T-helper 17 cell (primary cell): ENCODE results near the gene LRMDA. TPM values are rescaled to one million over a fixed set of nuclear protein-coding genes. Genes with fewer than 3 reads are reported as not detected.

Experiments
- ATAC-seq: fragments of 150-1000 bp; cut with Tn5 transposase; 2 replicates; pipeline ENCODE4 v1.10.0; 2021; ENCODE audit warnings: mild to moderate bottlenecking, moderate library complexity
- DNase-seq, 3 donors: peaks; one replicate each; pipeline versions ENCODE4 v3.0.0 to v3.0.0-alpha.2; 2020 to 2021
- H3K9me3 ChIP-seq: one replicate; pipeline ENCODE4 v1.7.0; 2013; ENCODE audit warnings: low read length, mild to moderate bottlenecking; ENCODE audit not compliant: control insufficient read depth, poor library complexity, severe bottlenecking
- H3K27ac Mint-ChIP-seq: one replicate; pipeline ENCODE4 v1.8.0; 2022; ENCODE audit warnings: mild to moderate bottlenecking, moderate library complexity, mixed read lengths
- H3K27me3 Mint-ChIP-seq: one replicate; pipeline ENCODE4 v1.8.0; 2022; ENCODE audit warnings: mixed read lengths
- H3K36me3 Mint-ChIP-seq: one replicate; pipeline ENCODE4 v1.8.0; 2022; ENCODE audit warnings: low read depth, mixed read lengths
- H3K4me1 Mint-ChIP-seq: one replicate; pipeline ENCODE4 v1.8.0; 2022; ENCODE audit warnings: mild to moderate bottlenecking, mixed read lengths
- H3K4me3 Mint-ChIP-seq: one replicate; pipeline ENCODE4 v1.8.0; 2022; ENCODE audit warnings: mild to moderate bottlenecking, moderate library complexity, mixed read lengths
- total RNA-seq, 4 donors: library from RNA in 2 of 4; stranded (reverse) in 2 of 4; gene quantifications; one replicate each; pipeline ENCODE4 v1.2.3 and lab custom pipeline; 2022 to 2026

LRMDA gene
- total RNA-seq, 2 donors from 2014 or later: not detected

DNA sequence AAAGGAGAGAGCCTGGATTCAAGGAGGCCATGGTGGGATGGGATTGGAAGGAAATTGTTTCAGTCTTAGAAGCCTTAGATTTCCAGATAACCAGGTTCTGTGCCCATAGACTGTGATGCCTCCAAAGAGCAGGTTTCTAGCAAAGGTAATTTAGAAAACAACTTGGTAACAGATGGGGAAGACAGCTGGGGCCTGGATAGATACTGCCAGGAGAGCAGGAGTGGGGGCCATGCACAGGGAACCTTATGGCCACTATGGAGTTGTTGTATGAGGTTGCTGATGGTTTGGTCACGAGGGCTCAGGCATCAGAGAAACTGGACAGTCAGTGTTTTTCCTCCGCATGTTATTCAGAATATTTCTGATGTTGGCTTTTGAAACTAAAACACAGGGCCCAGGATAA lies 901.9 kb downstream of the LRMDA start:
- ATAC-seq (no peak), DNase-seq (no peak)
- H3K9me3 ChIP-seq: no peaks in the 10 kb centered on the region
- Mint-ChIP-seq H3K27ac (no peak overlapping the region), H3K4me1 (no peaks in the 10 kb centered on the region), H3K4me3 (no peak overlapping the region), H3K36me3 (no peaks in the 10 kb centered on the region), H3K27me3 (no peaks in the 10 kb centered on the region)

DNA sequence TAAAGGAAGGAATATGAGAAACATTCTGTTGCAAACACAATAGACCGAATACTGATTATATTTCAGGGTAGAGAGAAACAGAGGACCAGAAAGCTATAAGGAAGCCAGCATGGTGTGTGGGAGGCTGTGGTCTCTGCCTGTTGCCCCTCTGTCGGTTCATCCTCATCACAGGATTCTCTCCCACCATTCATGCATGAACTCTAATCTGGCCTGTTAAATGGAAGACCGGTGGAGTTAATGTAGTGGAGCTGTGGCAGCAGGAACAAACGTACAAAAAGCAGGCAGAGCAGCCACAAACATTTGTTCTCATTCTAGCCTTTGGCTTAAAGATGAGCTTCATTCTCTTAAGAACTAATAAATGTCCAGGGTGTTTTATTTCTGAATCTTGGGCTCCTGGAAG lies 902.4 kb downstream of the LRMDA start:
- H3K36me3 Mint-ChIP-seq: no peaks in the 10 kb centered on the region
- H3K4me3 Mint-ChIP-seq: no peak overlapping the region
- no peaks in the 10 kb centered on the region for H3K4me1 Mint-ChIP-seq
- no peaks in the 10 kb centered on the region for H3K27me3 Mint-ChIP-seq
- H3K27ac Mint-ChIP-seq: no peak overlapping the region
- no peaks in the 10 kb centered on the region for H3K9me3 ChIP-seq
- ATAC-seq: no peak
- DNase-seq: no peak

DNA sequence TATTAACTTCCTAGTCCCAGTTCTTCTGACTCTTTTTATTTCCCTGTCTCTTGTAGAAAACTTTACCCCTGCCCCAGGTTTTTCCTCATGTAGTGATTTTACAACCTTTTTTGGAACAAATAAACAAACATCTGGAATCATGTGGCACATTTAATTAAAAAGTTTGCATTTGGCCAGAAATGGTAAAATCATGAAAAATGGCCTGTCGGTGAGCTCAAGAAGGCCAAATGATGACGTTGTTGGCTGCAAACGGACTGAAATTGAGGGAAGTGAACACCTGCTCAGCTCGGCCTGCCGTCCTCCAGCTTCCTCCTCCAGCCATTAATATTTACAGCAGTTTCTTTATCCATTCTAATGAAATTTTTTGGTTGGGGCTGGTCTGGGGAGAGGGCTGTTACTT lies 902.8 kb downstream of the LRMDA start:
- Mint-ChIP-seq H3K27me3 (no peaks in the 10 kb centered on the region), H3K27ac (no peak overlapping the region), H3K4me3 (no peak overlapping the region), H3K36me3 (no peaks in the 10 kb centered on the region), H3K4me1 (no peaks in the 10 kb centered on the region)
- no peak for DNase-seq
- H3K9me3 ChIP-seq: no peaks in the 10 kb centered on the region
- ATAC-seq: no peak

DNA sequence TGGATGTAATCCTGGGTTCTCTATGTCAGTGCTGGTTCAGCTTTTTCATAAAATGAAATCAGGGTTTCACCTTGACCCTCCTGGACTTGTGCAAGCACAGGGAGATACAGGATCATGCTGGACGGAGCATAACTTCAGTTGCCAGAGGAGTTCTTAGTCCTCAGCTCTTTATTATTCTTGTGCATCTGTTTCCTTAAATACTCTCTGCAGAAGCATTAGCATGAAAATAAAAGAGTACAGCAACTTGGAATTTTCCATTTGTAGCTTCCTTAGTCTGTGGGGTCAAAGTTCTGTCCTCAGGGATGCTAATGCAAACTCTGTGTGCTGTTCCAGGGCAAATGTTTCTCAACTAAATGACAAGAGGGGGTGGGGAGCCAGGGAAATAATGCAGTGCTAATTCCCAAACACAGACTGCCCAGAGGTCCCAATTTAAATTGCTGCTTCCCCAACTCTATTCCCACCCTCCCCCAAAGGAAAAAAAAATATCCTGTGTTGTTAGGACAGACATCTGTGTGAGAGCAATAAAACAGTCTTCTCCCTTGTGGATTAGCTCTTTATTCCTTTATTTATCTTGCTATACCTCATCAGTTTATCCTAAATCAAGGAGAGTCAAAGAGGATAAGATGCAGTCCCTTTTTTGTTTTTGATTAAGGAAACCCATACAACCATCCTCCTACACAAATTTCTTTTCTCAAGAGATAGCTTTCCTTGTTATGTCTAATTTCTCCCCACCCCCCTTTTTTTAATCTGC lies 905.0 kb downstream of the LRMDA start:
- ATAC-seq (no peak), DNase-seq (no peak)
- H3K9me3 ChIP-seq: no peaks in the 10 kb centered on the region
- no peaks in the 10 kb centered on the region for H3K36me3 Mint-ChIP-seq
- no peaks in the 10 kb centered on the region for H3K27me3 Mint-ChIP-seq
- H3K27ac Mint-ChIP-seq: no peak overlapping the region
- H3K4me3 Mint-ChIP-seq: no peak overlapping the region
- no peaks in the 10 kb centered on the region for H3K4me1 Mint-ChIP-seq

DNA sequence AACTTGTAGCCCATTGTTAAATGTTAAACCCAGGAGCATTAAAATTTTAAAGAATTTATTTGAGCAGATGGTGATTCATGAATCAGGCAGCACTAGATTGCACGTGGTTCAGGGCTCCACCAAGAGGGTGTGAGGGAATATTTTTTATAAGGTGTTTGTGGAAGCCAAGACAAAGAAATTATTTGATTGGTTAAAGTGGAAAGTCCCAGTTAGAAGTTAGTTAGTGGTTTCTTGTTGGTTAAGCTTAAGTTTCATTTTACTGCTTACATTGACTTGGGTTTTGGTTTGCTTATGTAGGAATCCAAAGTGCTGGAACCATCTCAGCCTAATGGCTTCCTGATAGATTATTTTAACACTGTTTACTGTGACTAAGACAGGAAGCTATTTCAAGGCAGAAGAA lies 906.2 kb downstream of the LRMDA start:
- no peaks in the 10 kb centered on the region for H3K4me1 Mint-ChIP-seq
- no peaks in the 10 kb centered on the region for H3K27me3 Mint-ChIP-seq
- ATAC-seq (no peak), DNase-seq (no peak)
- H3K9me3 ChIP-seq: no peaks in the 10 kb centered on the region
- no peaks in the 10 kb centered on the region for H3K36me3 Mint-ChIP-seq
- no peak overlapping the region for H3K4me3 Mint-ChIP-seq
- H3K27ac Mint-ChIP-seq: no peak overlapping the region

DNA sequence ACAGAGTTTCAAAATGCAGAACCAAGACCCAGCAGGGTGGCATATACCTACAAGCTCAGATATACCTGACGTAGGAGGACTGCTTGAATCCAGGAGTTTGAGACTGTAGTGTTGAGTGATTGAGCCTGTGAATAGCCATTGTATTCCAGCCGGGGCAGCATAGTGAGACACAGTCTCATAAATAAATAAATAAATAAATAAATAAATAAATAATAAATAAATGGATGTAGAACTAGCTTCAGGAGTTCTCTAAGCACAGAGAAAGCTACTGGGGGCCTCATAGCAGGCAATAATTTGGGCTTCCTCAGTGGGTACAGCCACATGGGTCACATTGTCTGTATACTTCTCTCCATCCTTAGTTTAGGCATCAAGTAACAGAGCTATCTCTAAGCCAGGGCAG lies 906.8 kb downstream of the LRMDA start:
- ATAC-seq: no peak
- no peaks in the 10 kb centered on the region for H3K9me3 ChIP-seq
- Mint-ChIP-seq H3K27me3 (no peaks in the 10 kb centered on the region), H3K27ac (no peak overlapping the region), H3K4me1 (no peaks in the 10 kb centered on the region), H3K4me3 (no peak overlapping the region), H3K36me3 (no peaks in the 10 kb centered on the region)
- DNase-seq: no peak

DNA sequence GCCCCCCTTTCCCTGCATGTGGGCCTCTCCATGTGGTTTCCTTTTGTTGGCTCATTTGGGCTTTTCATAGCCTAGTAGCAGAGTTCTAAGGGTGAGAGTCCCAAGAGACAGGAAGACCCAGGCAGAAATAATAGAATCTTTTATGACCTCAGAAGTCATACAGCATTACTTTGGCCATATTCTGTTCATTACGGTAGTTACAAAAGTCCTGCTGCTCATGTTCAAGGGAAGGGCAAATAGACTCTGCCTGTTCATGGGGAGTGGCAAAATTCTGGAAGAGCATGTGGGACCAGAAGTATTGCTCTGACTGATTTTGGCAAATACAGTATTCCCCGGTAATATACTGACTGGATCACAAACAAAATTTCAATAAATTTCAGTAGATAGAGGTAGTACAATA lies 910.3 kb downstream of the LRMDA start:
- H3K4me1 Mint-ChIP-seq: no peaks in the 10 kb centered on the region
- H3K36me3 Mint-ChIP-seq: no peaks in the 10 kb centered on the region
- H3K4me3 Mint-ChIP-seq: no peak overlapping the region
- no peak overlapping the region for H3K27ac Mint-ChIP-seq
- H3K9me3 ChIP-seq: no peaks in the 10 kb centered on the region
- no peak for DNase-seq
- no peaks in the 10 kb centered on the region for H3K27me3 Mint-ChIP-seq
- no peak for ATAC-seq

DNA sequence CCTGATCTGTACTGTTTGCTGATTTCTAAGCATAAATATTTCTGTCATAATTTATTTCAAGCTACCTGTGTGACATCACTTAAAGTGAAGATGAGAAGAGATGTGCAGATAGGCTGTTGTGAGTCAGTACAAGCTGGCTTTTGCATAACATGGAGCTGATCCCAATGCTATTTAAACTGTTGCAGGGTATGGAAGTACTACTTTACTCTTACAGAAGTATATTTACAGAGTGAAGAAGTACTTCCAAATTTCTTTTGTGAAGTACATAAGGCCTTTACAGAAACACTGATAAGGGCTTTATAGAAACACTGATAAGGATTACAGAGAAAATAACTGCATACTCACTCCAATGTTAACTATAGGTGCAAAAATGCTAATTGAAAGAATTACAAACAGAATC lies 911.6 kb downstream of the LRMDA start:
- H3K4me3 Mint-ChIP-seq: no peak overlapping the region
- no peak overlapping the region for H3K27ac Mint-ChIP-seq
- DNase-seq: no peak
- no peaks in the 10 kb centered on the region for H3K27me3 Mint-ChIP-seq
- H3K36me3 Mint-ChIP-seq: no peaks in the 10 kb centered on the region
- no peaks in the 10 kb centered on the region for H3K4me1 Mint-ChIP-seq
- ATAC-seq: no peak
- no peaks in the 10 kb centered on the region for H3K9me3 ChIP-seq

DNA sequence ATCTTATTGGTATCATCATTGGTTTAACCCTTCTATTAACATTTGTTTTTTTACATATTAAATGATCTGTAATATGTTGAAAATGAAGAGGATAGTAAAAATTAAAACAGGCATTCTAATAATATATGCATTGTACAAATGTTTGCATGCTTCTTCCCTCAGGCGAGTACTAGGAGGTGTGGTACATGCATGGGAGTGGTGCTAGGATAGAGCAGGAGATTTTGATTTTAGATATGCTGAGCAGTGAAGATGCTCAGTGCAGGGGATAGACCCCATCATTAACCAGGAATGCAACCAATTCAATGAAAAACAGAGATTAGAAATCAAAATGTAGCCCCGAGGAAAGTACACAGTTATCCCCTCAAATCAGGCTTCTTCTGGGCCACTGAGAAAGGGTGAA lies 916.4 kb downstream of the LRMDA start:
- Mint-ChIP-seq H3K4me1 (no peaks in the 10 kb centered on the region), H3K27ac (no peak overlapping the region), H3K4me3 (no peak overlapping the region), H3K27me3 (no peaks in the 10 kb centered on the region), H3K36me3 (no peaks in the 10 kb centered on the region)
- no peaks in the 10 kb centered on the region for H3K9me3 ChIP-seq
- no peak for DNase-seq
- no peak for ATAC-seq

DNA sequence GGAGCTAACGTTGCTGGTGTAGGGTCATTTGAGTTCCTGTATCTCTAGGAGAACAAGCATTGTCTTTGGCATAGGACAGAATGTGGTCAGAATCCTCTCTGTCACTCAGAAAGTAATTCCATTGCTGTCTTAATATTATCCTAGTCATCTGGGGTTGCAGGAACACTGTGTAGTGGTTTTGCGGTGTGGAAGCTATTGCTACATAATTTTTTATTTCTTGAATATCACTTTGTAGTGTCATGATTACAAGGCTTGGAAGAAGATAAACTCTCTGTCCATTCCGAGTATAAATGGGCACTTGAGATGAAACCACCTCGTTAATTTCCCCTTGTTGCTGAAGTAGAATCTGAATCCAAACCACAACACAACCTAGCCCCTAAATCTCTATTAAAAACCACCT lies 919.2 kb downstream of the LRMDA start:
- ATAC-seq: no peak

DNA sequence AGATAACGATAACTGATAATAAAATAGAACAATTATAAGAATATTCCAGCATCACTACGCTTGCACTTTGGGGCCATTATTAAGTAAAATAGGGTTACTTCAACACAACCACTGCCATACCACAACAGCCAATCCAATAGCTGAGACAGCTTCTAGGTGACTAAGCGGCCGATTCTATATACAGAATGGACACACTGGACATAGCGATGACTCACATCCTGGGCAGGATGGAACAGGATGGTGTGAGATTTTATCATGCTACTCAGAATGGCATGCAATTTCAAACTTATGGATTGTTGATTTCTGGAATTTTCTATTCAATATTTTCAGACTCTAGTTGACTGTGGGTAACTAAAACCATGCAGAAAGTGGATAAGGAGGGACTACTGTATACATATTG lies 920.9 kb downstream of the LRMDA start:
- no peak for DNase-seq
- H3K36me3 Mint-ChIP-seq: no peaks in the 10 kb centered on the region
- no peak overlapping the region for H3K4me3 Mint-ChIP-seq
- no peaks in the 10 kb centered on the region for H3K9me3 ChIP-seq
- ATAC-seq: no peak
- H3K4me1 Mint-ChIP-seq: no peaks in the 10 kb centered on the region
- no peaks in the 10 kb centered on the region for H3K27me3 Mint-ChIP-seq
- H3K27ac Mint-ChIP-seq: no peak overlapping the region

More for the DNA sequence above, 919.2 kb downstream of the LRMDA start:
- DNase-seq: no peak
- H3K36me3 Mint-ChIP-seq: no peaks in the 10 kb centered on the region
- H3K27me3 Mint-ChIP-seq: no peaks in the 10 kb centered on the region
- H3K27ac Mint-ChIP-seq: no peak overlapping the region
- no peak overlapping the region for H3K4me3 Mint-ChIP-seq
- H3K9me3 ChIP-seq: no peaks in the 10 kb centered on the region
- no peaks in the 10 kb centered on the region for H3K4me1 Mint-ChIP-seq

DNA sequence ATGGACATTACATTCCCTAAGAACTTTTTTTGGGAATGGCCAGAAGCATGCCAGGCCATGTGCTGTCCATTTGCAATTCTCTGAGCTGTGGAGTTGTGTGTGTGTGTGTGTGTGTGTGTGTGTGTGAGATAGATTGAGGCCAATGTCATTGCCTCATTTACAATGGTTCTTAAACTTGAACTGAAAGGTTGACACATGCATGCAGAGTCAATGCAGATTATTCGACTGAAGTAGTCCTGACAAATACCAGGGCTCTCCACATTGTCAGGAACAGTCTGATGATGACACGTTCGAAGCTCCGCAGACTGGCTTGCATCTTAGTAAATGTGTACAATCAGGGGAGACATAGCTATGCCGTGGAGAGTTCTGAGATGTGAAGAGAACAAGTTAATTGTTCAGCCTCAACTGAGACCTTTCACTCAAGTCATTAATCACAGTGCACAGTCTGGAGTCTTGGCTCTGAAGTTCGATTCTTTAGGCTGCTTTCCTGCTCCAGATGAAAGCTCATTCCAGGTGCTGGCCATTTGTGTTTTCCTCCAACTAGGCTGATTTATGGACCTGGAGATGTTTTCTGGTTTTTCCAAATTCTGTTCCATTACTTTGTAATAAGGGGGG lies 921.9 kb downstream of the LRMDA start:
- no peaks in the 10 kb centered on the region for H3K36me3 Mint-ChIP-seq
- H3K27me3 Mint-ChIP-seq: no peaks in the 10 kb centered on the region
- ATAC-seq: no peak
- no peak for DNase-seq
- no peak overlapping the region for H3K27ac Mint-ChIP-seq
- no peak overlapping the region for H3K4me3 Mint-ChIP-seq
- no peaks in the 10 kb centered on the region for H3K9me3 ChIP-seq
- H3K4me1 Mint-ChIP-seq: no peaks in the 10 kb centered on the region

DNA sequence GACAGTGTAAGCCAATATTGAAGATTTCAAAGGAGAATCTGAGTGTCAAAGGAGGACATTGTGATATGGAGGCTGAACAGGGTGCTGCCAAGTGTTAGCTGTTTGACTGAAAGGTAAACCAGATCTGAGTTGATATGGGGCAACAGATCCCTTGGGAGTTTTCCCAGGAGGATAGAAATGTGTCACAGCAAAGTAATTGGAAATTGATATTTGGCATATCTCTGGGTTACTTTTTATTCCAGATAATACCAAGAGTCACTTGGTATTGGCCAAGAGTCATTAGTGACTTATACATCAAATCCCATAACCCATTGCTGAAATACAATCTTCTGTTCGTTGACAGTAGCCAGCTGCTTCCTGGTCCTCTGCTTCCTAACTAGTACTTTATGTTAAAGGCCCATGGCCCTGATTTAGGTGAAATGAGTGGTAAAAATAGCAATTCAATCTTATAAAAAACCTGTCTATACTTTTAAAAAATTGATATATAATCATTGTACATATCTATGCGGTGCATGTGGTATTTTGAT lies 922.9 kb downstream of the LRMDA start:
- Mint-ChIP-seq H3K36me3 (no peaks in the 10 kb centered on the region), H3K4me3 (no peak overlapping the region), H3K4me1 (no peaks in the 10 kb centered on the region), H3K27ac (no peak overlapping the region), H3K27me3 (no peaks in the 10 kb centered on the region)
- H3K9me3 ChIP-seq: no peaks in the 10 kb centered on the region
- no peak for ATAC-seq
- no peak for DNase-seq

DNA sequence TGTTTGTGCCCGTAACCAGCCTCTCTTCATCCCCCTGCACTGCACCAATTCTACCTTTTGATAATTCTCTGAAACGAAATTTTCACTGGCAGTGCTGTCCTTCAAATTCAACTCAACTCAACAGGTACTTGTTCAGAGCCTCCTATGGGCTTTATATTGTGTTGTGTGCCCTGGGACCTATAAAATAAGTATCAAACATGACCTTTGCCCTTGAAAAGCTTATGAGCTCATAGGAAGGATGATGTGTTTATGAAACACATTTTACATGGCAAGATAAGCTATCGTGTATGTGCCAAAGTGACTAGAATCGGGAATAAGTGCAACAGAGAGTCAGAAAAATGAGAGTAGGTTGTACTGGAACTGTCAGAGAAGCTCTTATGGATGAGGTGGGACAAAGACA lies 923.5 kb downstream of the LRMDA start:
- Mint-ChIP-seq H3K4me3 (no peak overlapping the region), H3K4me1 (no peaks in the 10 kb centered on the region), H3K27me3 (no peaks in the 10 kb centered on the region), H3K36me3 (no peaks in the 10 kb centered on the region), H3K27ac (no peak overlapping the region)
- no peaks in the 10 kb centered on the region for H3K9me3 ChIP-seq
- ATAC-seq (no peak), DNase-seq (no peak)
